Muscle of leg (tissue), 11 donors: Measurements from ENCODE around the gene COG5. TPM values are rescaled to one million over a fixed set of nuclear protein-coding genes. Genes with fewer than 3 reads are reported as not detected.

ENCODE experiments used
- DNase-seq: peaks from one replicate; pipeline ENCODE4 v3.0.0; 2013
- H3K27ac ChIP-seq: one replicate; pipeline ENCODE4 v1.5.1; 2013; ENCODE audit warnings: mild to moderate bottlenecking, low read length, control low read depth
- H3K27me3 ChIP-seq: one replicate; pipeline ENCODE4 v1.6.1; 2013; ENCODE audit warnings: low read length; ENCODE audit not compliant: control insufficient read depth, insufficient read depth
- H3K36me3 ChIP-seq: one replicate; pipeline ENCODE4 v1.6.1; 2013; ENCODE audit warnings: low read length; ENCODE audit not compliant: control insufficient read depth, insufficient read depth
- H3K4me1 ChIP-seq: one replicate; pipeline ENCODE4 v1.6.1; 2013; ENCODE audit warnings: low read length; ENCODE audit not compliant: control insufficient read depth, insufficient read depth
- H3K4me3 ChIP-seq: one replicate; pipeline ENCODE4 v1.5.1; 2013; ENCODE audit warnings: low read length, control low read depth
- H3K9me3 ChIP-seq: replicated peaks from 2 replicates; pipeline ENCODE4 v1.6.1; 2013; ENCODE audit warnings: low read depth, low read length; ENCODE audit not compliant: control insufficient read depth
- WGBS: methylation state at CpG from one replicate; pipeline ENCODE4 v1.1.5; 2013; ENCODE audit warnings: missing lambda C conversion rate; ENCODE audit not compliant: insufficient coverage; 5-methylcytosine and 5-hydroxymethylcytosine counted together
- polyA plus RNA-seq, 8 donors: library from polyadenylated mRNA; unstranded; fragments of 120-200 nt; gene quantifications; one replicate each; pipeline versions ENCODE4 v1.2.1 to v1.2.3, GENCODE V29; 2013; ENCODE audit warnings: inconsistent platforms in 1 of 8, low replicate concordance in 1 of 8; ENCODE audit not compliant: insufficient read length in 8 of 8, insufficient read depth in 1 of 8
- total RNA-seq: library from RNA; stranded (reverse); fragments of 120-200 nt; gene quantifications from one replicate; pipeline ENCODE4 v1.2.4, GENCODE V29; 2013

COG5 gene
- total and polyA plus RNA-seq, 9 donors = 19.5 to 45.5 (median 25.7) TPM

- H3K4me1 ChIP-seq = peaks cover 5% of the 10 kb centered on the region
- peaks cover 2% of the 10 kb centered on the region for H3K36me3 ChIP-seq
- peak overlapping the region; percentile 99 for H3K27ac ChIP-seq
- peak overlapping the region; percentile 90 for H3K4me3 ChIP-seq
- 0% methylated on average over 2 of the region's 13 CpGs for WGBS
- no peaks in the 10 kb centered on the region for H3K9me3 ChIP-seq
- no peak for DNase-seq
- no peaks in the 10 kb centered on the region for H3K27me3 ChIP-seq
These were observed 393.4 kb downstream of the COG5 start for GRCh38 chr7:107170051-107170915.

GRCh38 chr7:107169120-107170050 lies 394.3 kb downstream of the COG5 start:
- WGBS = 1% methylated on average over 59 of the region's 73 CpGs
- Histone ChIP-seq H3K36me3 (peaks cover 2% of the 10 kb centered on the region), H3K4me3 (peak overlapping the region; percentile 90), H3K4me1 (peaks cover 5% of the 10 kb centered on the region), H3K9me3 (no peaks in the 10 kb centered on the region), H3K27me3 (no peaks in the 10 kb centered on the region), H3K27ac (peak overlapping the region; percentile 99)
- DNase-seq = peak; percentile 99

GRCh38 chr7:107168233-107169119 lies 395.2 kb downstream of the COG5 start, which contains the start of gene HBP1:
HBP1 (plus strand) TSS chr7:107169003; CDS start chr7:107179894, 10,891 bp downstream.
- Histone ChIP-seq H3K9me3 (no peaks in the 10 kb centered on the region), H3K27ac (peak within 1 kb of the TSS; percentile 99), H3K4me1 (peaks cover 5% of the 10 kb centered on the region), H3K36me3 (peaks cover 2% of the 10 kb centered on the region), H3K4me3 (peak within 1 kb of the TSS; percentile 90), H3K27me3 (no peaks in the 10 kb centered on the region)
- under 1% methylated on average over 37 of the region's 44 CpGs for WGBS
- DNase-seq = peak; percentile 100

GRCh38 chr7:107167483-107168232 lies 396.1 kb downstream of the COG5 start:
- peak overlapping the region; percentile 74 for H3K4me3 ChIP-seq
- H3K27me3 ChIP-seq = no peaks in the 10 kb centered on the region
- H3K9me3 ChIP-seq = no peaks in the 10 kb centered on the region
- peak; percentile 94 for DNase-seq
- WGBS = 2% methylated on average over 8 of the region's 15 CpGs
- peaks cover 5% of the 10 kb centered on the region for H3K4me1 ChIP-seq
- peaks cover 2% of the 10 kb centered on the region for H3K36me3 ChIP-seq
- peak overlapping the region; percentile 99 for H3K27ac ChIP-seq

- WGBS = no CpG with 5 or more reads among the region's 5 CpGs
- Histone ChIP-seq H3K4me1 (peaks cover 5% of the 10 kb centered on the region), H3K27ac (peak overlapping the region; percentile 99), H3K4me3 (peak overlapping the region; percentile 74), H3K9me3 (no peaks in the 10 kb centered on the region), H3K27me3 (no peaks in the 10 kb centered on the region), H3K36me3 (peaks cover 2% of the 10 kb centered on the region)
- DNase-seq = peak; percentile 32
These were observed 396.8 kb downstream of the COG5 start for GRCh38 chr7:107166736-107167426.

- no peak for DNase-seq
- no peaks in the 10 kb centered on the region for H3K27me3 ChIP-seq
- no peak overlapping the region for H3K4me3 ChIP-seq
- no peaks in the 10 kb centered on the region for H3K4me1 ChIP-seq
- H3K36me3 ChIP-seq = no peaks in the 10 kb centered on the region
- H3K27ac ChIP-seq = no peak overlapping the region
- H3K9me3 ChIP-seq = no peaks in the 10 kb centered on the region
- WGBS = 65% methylated on average over 2 of the region's 3 CpGs
These were observed 398.4 kb downstream of the COG5 start for GRCh38 chr7:107165341-107165740.

GRCh38 chr7:107164092-107164491 lies 399.6 kb downstream of the COG5 start:
- H3K27me3 ChIP-seq = no peaks in the 10 kb centered on the region
- no peak for DNase-seq
- no peaks in the 10 kb centered on the region for H3K36me3 ChIP-seq
- H3K9me3 ChIP-seq = no peaks in the 10 kb centered on the region
- no peak overlapping the region for H3K27ac ChIP-seq
- H3K4me1 ChIP-seq = no peaks in the 10 kb centered on the region
- WGBS = no CpG with 5 or more reads among the region's 2 CpGs
- no peak overlapping the region for H3K4me3 ChIP-seq

GRCh38 chr7:107162475-107162874 lies 401.2 kb downstream of the COG5 start:
- no peak overlapping the region for H3K27ac ChIP-seq
- no CpG with 5 or more reads among the region's 5 CpGs for WGBS
- no peaks in the 10 kb centered on the region for H3K36me3 ChIP-seq
- DNase-seq = no peak
- H3K9me3 ChIP-seq = no peaks in the 10 kb centered on the region
- no peaks in the 10 kb centered on the region for H3K4me1 ChIP-seq
- no peak overlapping the region for H3K4me3 ChIP-seq
- no peaks in the 10 kb centered on the region for H3K27me3 ChIP-seq
